IMR-90 (cell line): ENCODE measurements around the gene LHX1. TPM values are rescaled to one million over a fixed set of nuclear protein-coding genes. Genes with fewer than 3 reads are reported as not detected.

ENCODE experiments used
- ATAC-seq: fragments of 200-7000 bp; cut with Tn5 transposase; 2 replicates; pipeline ENCODE4 v1.9.1; 2020; ENCODE audit warnings: low read depth, mild to moderate bottlenecking, moderate library complexity
- BruUV-seq: library from RNA; stranded (reverse); fragments of 400-500 nt; replicated peaks from 2 replicates; lab custom pipeline; 2021; lab: Mats Ljungman, UMichigan
- CTCF ChIA-PET: fragments of 300-600 bp; formaldehyde crosslinking; extraction: SDS; loops from one replicate; lab custom pipeline; 2021; ENCODE audit warnings: antibody characterized with exemption; lab: Yijun Ruan, JAX
- POLR2A ChIA-PET: fragments of 300-600 bp; sonication (Branson Sonifier 250); formaldehyde crosslinking; loops from one replicate; lab custom pipeline; 2022; ENCODE audit warnings: antibody characterized with exemption; ENCODE audit not compliant: unreplicated experiment; lab: Charles Lee
- DNase-seq: peaks from one replicate; pipeline ENCODE4 v3.0.0; 2013
- H2AFZ ChIP-seq: replicated peaks from 2 replicates; pipeline ENCODE3; 2013; ENCODE audit warnings: low read length, mild to moderate bottlenecking; ENCODE audit not compliant: poor library complexity
- H2AK5ac ChIP-seq: 2 replicates; pipeline ENCODE4 v1.6.1; 2013; ENCODE audit warnings: low read depth, low read length, inconsistent platforms
- H2AK9ac ChIP-seq: replicated peaks from 2 replicates; pipeline ENCODE3; 2013; ENCODE audit warnings: mild to moderate bottlenecking, low read depth, low read length, moderate library complexity; ENCODE audit not compliant: poor library complexity
- H2BK120ac ChIP-seq: 2 replicates; pipeline ENCODE4 v1.6.1; 2013; ENCODE audit warnings: low read depth, low read length, inconsistent platforms
- H2BK15ac ChIP-seq: 3 replicates; pipeline ENCODE4 v1.6.1; 2013; ENCODE audit warnings: low read depth, low read length, inconsistent platforms
- H2BK20ac ChIP-seq: 2 replicates; pipeline ENCODE4 v1.6.1; 2013; ENCODE audit warnings: low read depth, mild to moderate bottlenecking, inconsistent platforms, low read length, moderate library complexity
- H2BK5ac ChIP-seq: 2 replicates; pipeline ENCODE4 v1.6.1; 2013; ENCODE audit warnings: mild to moderate bottlenecking, low read depth, low read length, inconsistent platforms; ENCODE audit not compliant: poor library complexity, severe bottlenecking
- H3K14ac ChIP-seq: replicated peaks from 2 replicates; pipeline ENCODE4 v1.6.1; 2013; ENCODE audit warnings: low read depth, low read length, inconsistent platforms
- H3K18ac ChIP-seq: 2 replicates; pipeline ENCODE4 v1.6.1; 2013; ENCODE audit warnings: low read depth, low read length, control low read depth
- H3K23ac ChIP-seq: 2 replicates; pipeline ENCODE4 v1.6.1; 2013; ENCODE audit warnings: low read depth, low read length, inconsistent platforms
- H3K27ac ChIP-seq: 2 replicates; pipeline ENCODE4 v1.5.1; 2013; ENCODE audit warnings: mild to moderate bottlenecking, control low read depth, low read length; ENCODE audit not compliant: insufficient read depth
- H3K27me3 ChIP-seq: 2 replicates; pipeline ENCODE4 v1.6.1; 2013; ENCODE audit warnings: low read length; ENCODE audit not compliant: control insufficient read depth, insufficient read depth
- H3K36me3 ChIP-seq: 2 replicates; pipeline ENCODE4 v1.6.1; 2013; ENCODE audit warnings: low read length, mixed read lengths; ENCODE audit not compliant: control insufficient read depth, insufficient read depth
- H3K4ac ChIP-seq: 2 replicates; pipeline ENCODE4 v1.6.1; 2013; ENCODE audit warnings: low read depth, low read length, inconsistent platforms
- H3K4me1 ChIP-seq: 2 replicates; pipeline ENCODE4 v1.6.1; 2013; ENCODE audit warnings: low read length, mixed read lengths; ENCODE audit not compliant: control insufficient read depth, insufficient read depth
- H3K4me2 ChIP-seq: 2 replicates; pipeline ENCODE4 v1.6.1; 2013; ENCODE audit warnings: low read depth, mild to moderate bottlenecking, control low read depth, low read length, moderate library complexity
- H3K4me3 ChIP-seq: 2 replicates; pipeline ENCODE4 v1.5.1; 2013; ENCODE audit warnings: low read depth, mild to moderate bottlenecking, control low read depth, low read length, moderate library complexity; ENCODE audit not compliant: insufficient read depth
- H3K56ac ChIP-seq: 2 replicates; pipeline ENCODE4 v1.6.1; 2013; ENCODE audit warnings: low read length, inconsistent platforms; ENCODE audit not compliant: insufficient read depth; ENCODE audit errors: extremely low read depth
- H3K79me1 ChIP-seq, 2 experiments: 2 replicates each; pipeline ENCODE4 v1.6.1; 2013; ENCODE audit warnings: low read length in 2 of 2, inconsistent platforms in 1 of 2, low read depth in 1 of 2
- H3K9ac ChIP-seq: 2 replicates; pipeline ENCODE4 v1.6.1; 2013; ENCODE audit warnings: low read depth, low read length, control low read depth
- H3K9me1 ChIP-seq: 2 replicates; pipeline ENCODE4 v1.6.1; 2013; ENCODE audit warnings: low read length, inconsistent platforms; ENCODE audit not compliant: insufficient read depth
- H3K9me3 ChIP-seq: 2 replicates; pipeline ENCODE4 v1.6.1; 2013; ENCODE audit warnings: low read length; ENCODE audit not compliant: control insufficient read depth, insufficient read depth
- H4K20me1 ChIP-seq: 2 replicates; pipeline ENCODE4 v1.6.1; 2013; ENCODE audit warnings: low read length, inconsistent platforms; ENCODE audit not compliant: insufficient read depth
- H4K5ac ChIP-seq: 2 replicates; pipeline ENCODE4 v1.6.1; 2013; ENCODE audit warnings: mild to moderate bottlenecking, low read depth, low read length, control low read depth
- H4K8ac ChIP-seq, 2 experiments: 2 replicates each; pipeline ENCODE4 v1.6.1; 2013; ENCODE audit warnings: low read depth in 2 of 2, low read length in 2 of 2, control low read depth in 1 of 2, inconsistent platforms in 1 of 2
- H4K91ac ChIP-seq: 2 replicates; pipeline ENCODE4 v1.6.1; 2013; ENCODE audit warnings: low read depth, low read length, inconsistent platforms; ENCODE audit not compliant: insufficient read depth
- CEBPB ChIP-seq: IDR thresholded peaks from 2 replicates; pipeline ENCODE4 v1.6.1; 2012; ENCODE audit warnings: low read depth, low read length, improper control_type of control experiment
- MAFK ChIP-seq: IDR thresholded peaks from 2 replicates; pipeline ENCODE4 v1.6.1; 2012; ENCODE audit warnings: low read depth, low read length, improper control_type of control experiment
- WGBS, 2 experiments: methylation state at CpG; one replicate each; pipeline versions ENCODE4 v1.1.5 to v1.1.7; 2013; ENCODE audit warnings: missing lambda C conversion rate in 2 of 2; ENCODE audit not compliant: insufficient read length in 1 of 2; ENCODE audit errors: extremely low coverage in 2 of 2; 5-methylcytosine and 5-hydroxymethylcytosine counted together
- dilution Hi-C: fragments of 300-500 bp; cut with HindIII; formaldehyde crosslinking; loops from one replicate; pipeline ENCODE4 v1.14.3; 2018; ENCODE audit warnings: low sequenced_read_pairs; ENCODE audit not compliant: unreplicated experiment
- in situ Hi-C: fragments of 300-500 bp; cut with MboI; formaldehyde crosslinking; loops from 3 replicates; pipeline ENCODE4 v1.14.3; 2019; ENCODE audit warnings: low sequenced_read_pairs, inconsistent platforms, mixed read lengths
- intact Hi-C: fragments of 100-400 bp; cut with micrococcal nuclease; formaldehyde crosslinking; loops from 2 replicates; pipeline ENCODE4 v1.10.0; 2022
- polyA plus RNA-seq, 3 experiments: library from polyadenylated mRNA; depleted of rRNA; stranded (reverse); fragments of >200 nt; gene quantifications; 2 replicates each; pipeline ENCODE4 v1.2.3, GENCODE V29; 2012; ENCODE audit warnings: low replicate concordance in 1 of 3
- total RNA-seq: library from RNA; depleted of rRNA; stranded (reverse); fragments of >200 nt; gene quantifications from 2 replicates; pipeline ENCODE4 v1.2.3, GENCODE V29; 2012

Gene LHX1
- total and polyA plus RNA-seq, 2 of the 4 experiments (the other 2 are of a cell fraction): not detected

DNA sequence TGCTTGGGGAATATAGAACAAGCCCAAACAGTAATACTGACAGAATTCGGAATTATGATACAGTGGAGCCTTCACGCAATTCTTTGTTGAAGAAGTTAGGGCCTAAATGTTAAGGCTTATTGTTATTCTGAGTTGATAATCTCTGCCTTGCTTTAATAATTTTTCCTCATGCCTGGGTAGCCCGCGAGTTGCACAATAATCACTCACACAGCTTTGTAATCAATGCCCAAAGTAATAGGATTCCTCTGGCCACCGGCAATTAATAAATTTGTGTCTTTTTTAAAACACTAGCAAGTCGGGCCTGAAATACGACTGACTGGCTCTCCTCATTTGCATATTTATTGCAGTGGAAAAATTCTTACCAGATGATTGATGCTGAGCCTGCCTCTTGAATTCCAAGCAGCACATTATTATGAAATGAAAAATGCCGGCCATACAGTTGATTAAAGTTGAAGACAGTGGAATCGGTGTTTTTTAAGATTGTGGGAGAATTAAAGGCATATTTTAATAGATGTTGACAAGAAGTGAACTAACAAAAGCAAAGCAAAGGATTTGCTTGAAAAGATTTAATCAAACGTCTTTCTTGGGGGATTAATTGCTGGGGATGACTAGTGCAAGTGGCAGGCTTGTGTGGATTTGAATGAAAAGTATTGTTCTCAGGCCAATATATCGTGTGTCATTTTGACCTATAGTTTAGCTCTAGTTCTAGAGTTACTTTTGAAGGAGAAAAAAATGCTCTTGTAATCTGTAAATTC, 41.7 kb downstream of the LHX1 start:
- no peak for ATAC-seq
- H3K4me2 ChIP-seq: no peak overlapping the region
- intact Hi-C loops: no loop called here

More for the DNA sequence above, 41.7 kb downstream of the LHX1 start:
- Histone ChIP-seq H3K79me1 (peaks cover 11 to 20% of the 10 kb centered on the region in 2 experiments), H3K27ac (no peak overlapping the region), H3K27me3 (no peaks in the 10 kb centered on the region), H3K4ac (no peak overlapping the region), H3K4me1 (peaks cover 1% of the 10 kb centered on the region; the same call in 1 of the 2 replicates), H4K5ac (no peak overlapping the region), H2AK5ac (no peak overlapping the region), H2AFZ (no peak overlapping the region), H2BK120ac (no peak overlapping the region), H3K9me1 (no peaks in the 10 kb centered on the region), H3K36me3 (0 out of 2 replicates have a peak, but pooled peaks cover 1% of the 10 kb centered on the region), H2BK20ac (no peak overlapping the region), H3K9me3 (no peaks in the 10 kb centered on the region), H2BK15ac (no peak overlapping the region), H4K91ac (no peak overlapping the region), H3K18ac (no peak overlapping the region), H3K56ac (no peak overlapping the region), H3K14ac (0 out of 2 replicates have a peak overlapping the region, but pooled peaks have one; percentile 36), H3K9ac (no peak overlapping the region), H3K4me3 (no peak overlapping the region), H3K23ac (no peak overlapping the region), H2BK5ac (no peak overlapping the region), H4K8ac (no peak overlapping the region), H2AK9ac (no peak overlapping the region), H4K20me1 (no peaks in the 10 kb centered on the region; the same call in 1 of the 2 replicates)
- ChIA-PET CTCF (interaction anchor here (0.8 to 1.1 kb wide), 2 partner anchors 15 to 30 kb away, joined by 3 read pairs; partner anchors contain the start of gene AATF), POLR2A (no interaction called here)
- WGBS, 2 experiments: 20% methylated on average over 1 of the region's 11 CpGs; no CpG with 5 or more reads in 1 of the 2 experiments
- dilution Hi-C loops: no loop called here
- TF ChIP-seq CEBPB (peak; percentile 50; the same call in 1 of the 2 replicates), MAFK (no peak)
- no TSS peak for BruUV-seq
- no peak for DNase-seq
- in situ Hi-C loops: no loop called here
